Measurements from ENCODE around the gene PTPRD. TPM values are rescaled to one million over a fixed set of nuclear protein-coding genes. Genes with fewer than 3 reads are reported as not detected.

PTPRD gene
- total RNA-seq, 1 experiment from 2014 or later, result not detected

DNA sequence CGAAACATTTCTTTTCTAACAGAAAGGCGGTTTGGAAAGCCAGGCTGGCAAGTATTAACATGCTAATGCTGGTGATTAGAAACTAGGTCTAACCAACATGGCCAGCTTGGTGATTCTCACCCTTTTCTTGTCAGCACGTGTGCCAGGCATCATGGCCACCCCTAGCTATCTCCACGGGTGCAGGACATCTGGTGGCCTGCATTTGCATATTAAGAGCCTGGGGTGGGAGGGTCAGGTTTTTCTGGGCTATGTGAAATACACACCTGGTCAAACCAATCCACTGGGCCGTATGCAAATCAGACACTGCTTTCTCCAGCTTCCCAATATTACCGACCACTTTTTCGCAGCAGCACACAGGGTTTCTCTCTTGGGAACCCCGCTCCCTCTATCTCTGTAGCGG is 612.1 kb downstream of the PTPRD start:
- TF ChIP-seq CTCF (IDR thresholded peaks at IDR 0.05) (no peak), POLR2AphosphoS5 (IDR thresholded peaks at IDR 0.05; ENCODE audit: low read depth, low read length) (no peak), SIN3A (IDR thresholded peaks at IDR 0.05; ENCODE audit: borderline replicate concordance, insufficient read depth, low read depth, low read length) (no peak), REST (IDR thresholded peaks at IDR 0.05; ENCODE audit: insufficient read depth in 1 of 2, low read depth in 2 of 2, low read length in 1 of 2) (no peak), TCF7L2 (IDR thresholded peaks at IDR 0.05; ENCODE audit: low read depth, low read length) (no peak)
- intact Hi-C loops (cut with micrococcal nuclease; ENCODE audit: unreplicated experiment), result no loop called here
- no peak for ATAC-seq
- H3K9me3 ChIP-seq (ENCODE audit: control insufficient read depth, insufficient read depth, low read depth, low read length), result no peaks in the 10 kb centered on the region
- in situ Hi-C loops (cut with HindIII; ENCODE audit: low pct_unique_long_range_greater_than_20kb, low sequenced_read_pairs), result no loop called here
- BruUV-seq (replicated peaks), result no TSS peak
- CTCF ChIA-PET, result no interaction called here
- H3K27me3 ChIP-seq (ENCODE audit: control insufficient read depth, insufficient read depth, low read length), result no peaks in the 10 kb centered on the region
- H3K4me1 ChIP-seq (ENCODE audit: control insufficient read depth, insufficient read depth, low read length), result no peaks in the 10 kb centered on the region
- H3K36me3 ChIP-seq (ENCODE audit: control insufficient read depth, insufficient read depth, low read length), result no peaks in the 10 kb centered on the region
- POLR2A ChIA-PET, result no interaction called here
- H3K27ac ChIP-seq (ENCODE audit: low read length), result no peak overlapping the region
- no peak overlapping the region for H3K4me3 ChIP-seq (ENCODE audit: low read depth in 2 of 2, low read length in 2 of 2)
- no peak for DNase-seq (ENCODE audit: low read depth, low spot score)

DNA sequence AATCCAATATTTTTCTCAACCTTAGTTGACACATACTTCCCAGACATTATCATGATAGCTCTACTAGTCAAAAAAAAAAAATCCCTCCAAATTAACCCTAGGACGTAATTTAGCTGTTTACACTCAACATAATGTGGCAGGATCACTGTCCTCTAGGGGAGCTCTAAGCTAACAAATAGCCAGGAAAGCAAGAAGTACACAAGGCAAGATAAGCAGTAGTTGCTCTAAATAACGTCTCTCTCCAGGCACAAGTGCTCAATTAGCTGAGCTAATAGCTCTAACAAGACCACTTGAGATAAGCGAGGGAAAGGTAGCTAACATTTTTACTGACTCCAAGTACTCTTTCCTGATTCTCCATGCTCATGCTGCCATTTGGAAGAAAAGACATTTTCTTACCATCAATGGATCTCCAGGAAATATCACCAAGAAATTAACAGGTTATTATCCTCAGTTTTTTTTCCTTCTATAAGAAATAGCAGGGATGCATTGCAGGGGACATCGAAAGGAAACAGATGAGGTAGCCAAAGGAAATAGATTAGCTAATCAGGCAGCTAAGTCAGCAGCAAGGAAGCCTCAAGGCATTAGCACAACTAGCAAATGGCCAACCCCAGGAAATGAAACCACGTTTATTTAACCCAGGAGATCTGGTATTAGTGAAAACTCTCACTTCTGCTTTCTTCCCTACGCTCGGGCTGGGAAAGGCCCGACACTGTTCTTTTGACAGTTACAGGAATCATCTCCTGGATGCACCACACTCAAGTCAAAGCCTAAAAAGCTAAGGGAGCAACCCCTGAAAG is 614.1 kb downstream of the PTPRD start:
- ATAC-seq, result no peak
- DNase-seq (ENCODE audit: low read depth, low spot score), result no peak
- H3K27ac ChIP-seq (ENCODE audit: low read length), result no peak overlapping the region

More for the DNA sequence above, 614.1 kb downstream of the PTPRD start:
- POLR2A ChIA-PET, result no interaction called here
- no peak for TF ChIP-seq REST (IDR thresholded peaks at IDR 0.05; ENCODE audit: insufficient read depth in 1 of 2, low read depth in 2 of 2, low read length in 1 of 2)
- intact Hi-C loops (cut with micrococcal nuclease; ENCODE audit: unreplicated experiment) (no loop called here), in situ Hi-C loops (cut with HindIII; ENCODE audit: low pct_unique_long_range_greater_than_20kb, low sequenced_read_pairs) (no loop called here)
- Histone ChIP-seq H3K27me3 (ENCODE audit: control insufficient read depth, insufficient read depth, low read length) (no peaks in the 10 kb centered on the region), H3K4me1 (ENCODE audit: control insufficient read depth, insufficient read depth, low read length) (no peaks in the 10 kb centered on the region), H3K36me3 (ENCODE audit: control insufficient read depth, insufficient read depth, low read length) (no peaks in the 10 kb centered on the region), H3K9me3 (ENCODE audit: control insufficient read depth, insufficient read depth, low read depth, low read length) (no peaks in the 10 kb centered on the region), H3K4me3 (ENCODE audit: low read depth in 2 of 2, low read length in 2 of 2) (no peak overlapping the region)
- no TSS peak for BruUV-seq (replicated peaks)
- CTCF ChIA-PET, result no interaction called here
